GM12873 (cell line): ENCODE measurements around the gene ARSG.

Experiments used
- TF ChIP-seq, protein P1 (sequence below): IDR thresholded peaks from 2 replicates; pipeline ENCODE4 v1.5.1; 2012; ENCODE audit warnings: low read depth, mild to moderate bottlenecking, moderate library complexity, low read length, control low read depth; ENCODE audit not compliant: insufficient read depth; ENCODE audit errors: missing control alignments

ARSG gene

DNA sequence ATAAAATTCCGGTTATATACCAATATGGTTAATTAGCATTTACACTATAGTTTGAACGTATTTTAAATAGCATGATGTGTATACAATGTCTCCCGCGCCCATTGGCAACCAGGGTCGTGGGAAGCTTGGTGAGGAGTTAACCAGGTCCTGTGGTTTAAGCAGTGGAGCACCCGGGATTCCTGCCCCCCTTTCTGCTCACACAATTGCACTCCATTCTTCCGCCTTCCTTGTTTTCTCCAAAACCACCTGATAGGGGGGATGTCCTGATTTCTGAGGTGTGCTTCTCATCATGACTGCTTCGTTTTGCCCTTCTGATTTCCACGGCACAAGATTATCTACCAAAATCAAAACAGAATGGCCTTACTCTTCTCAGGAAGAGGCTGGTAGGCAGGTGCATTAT is 130.2 kb downstream of the ARSG start:
- TF ChIP-seq, protein P1, sequence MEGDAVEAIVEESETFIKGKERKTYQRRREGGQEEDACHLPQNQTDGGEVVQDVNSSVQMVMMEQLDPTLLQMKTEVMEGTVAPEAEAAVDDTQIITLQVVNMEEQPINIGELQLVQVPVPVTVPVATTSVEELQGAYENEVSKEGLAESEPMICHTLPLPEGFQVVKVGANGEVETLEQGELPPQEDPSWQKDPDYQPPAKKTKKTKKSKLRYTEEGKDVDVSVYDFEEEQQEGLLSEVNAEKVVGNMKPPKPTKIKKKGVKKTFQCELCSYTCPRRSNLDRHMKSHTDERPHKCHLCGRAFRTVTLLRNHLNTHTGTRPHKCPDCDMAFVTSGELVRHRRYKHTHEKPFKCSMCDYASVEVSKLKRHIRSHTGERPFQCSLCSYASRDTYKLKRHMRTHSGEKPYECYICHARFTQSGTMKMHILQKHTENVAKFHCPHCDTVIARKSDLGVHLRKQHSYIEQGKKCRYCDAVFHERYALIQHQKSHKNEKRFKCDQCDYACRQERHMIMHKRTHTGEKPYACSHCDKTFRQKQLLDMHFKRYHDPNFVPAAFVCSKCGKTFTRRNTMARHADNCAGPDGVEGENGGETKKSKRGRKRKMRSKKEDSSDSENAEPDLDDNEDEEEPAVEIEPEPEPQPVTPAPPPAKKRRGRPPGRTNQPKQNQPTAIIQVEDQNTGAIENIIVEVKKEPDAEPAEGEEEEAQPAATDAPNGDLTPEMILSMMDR, result no peak

DNA sequence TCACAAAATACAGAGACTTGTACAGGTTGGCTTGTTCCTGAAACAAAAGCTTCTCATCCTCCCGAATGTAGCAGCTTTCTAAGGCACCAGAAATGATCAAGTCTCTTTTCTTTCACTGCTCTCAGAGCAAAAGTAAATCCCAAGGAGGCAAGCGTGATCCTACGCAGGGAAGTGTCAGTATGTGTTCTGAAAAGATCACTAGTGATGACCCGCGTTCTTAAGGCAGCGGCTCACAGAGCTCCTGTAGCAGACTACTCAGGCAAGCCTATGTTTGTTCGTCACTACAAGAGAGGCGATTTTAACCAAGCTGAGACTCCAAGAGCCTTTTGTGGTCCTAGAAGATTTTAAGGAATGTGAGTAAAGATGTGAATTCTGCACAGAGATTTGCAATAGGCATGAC is 131.5 kb downstream of the ARSG start:
- TF ChIP-seq, protein P1, result no peak

DNA sequence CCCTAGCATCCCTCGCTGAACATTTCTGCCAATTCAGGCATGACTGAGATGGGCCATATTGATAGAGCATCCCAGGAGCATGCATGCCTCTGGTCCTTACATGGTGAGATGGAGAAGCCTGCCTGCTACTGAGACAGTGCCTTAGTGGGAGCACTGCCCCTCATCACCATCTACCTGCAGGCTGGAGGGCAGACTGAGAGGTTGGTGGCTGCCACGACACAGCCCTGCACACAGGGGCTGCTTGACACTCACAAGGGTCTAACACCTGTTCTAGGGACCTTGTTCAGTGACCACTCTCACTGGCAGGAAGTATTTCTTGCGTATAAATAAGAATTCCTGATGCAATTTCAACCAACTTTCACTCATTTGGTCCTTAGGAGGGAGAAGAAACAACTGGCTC is 132.0 kb downstream of the ARSG start:
- TF ChIP-seq, protein P1, result no peak

DNA sequence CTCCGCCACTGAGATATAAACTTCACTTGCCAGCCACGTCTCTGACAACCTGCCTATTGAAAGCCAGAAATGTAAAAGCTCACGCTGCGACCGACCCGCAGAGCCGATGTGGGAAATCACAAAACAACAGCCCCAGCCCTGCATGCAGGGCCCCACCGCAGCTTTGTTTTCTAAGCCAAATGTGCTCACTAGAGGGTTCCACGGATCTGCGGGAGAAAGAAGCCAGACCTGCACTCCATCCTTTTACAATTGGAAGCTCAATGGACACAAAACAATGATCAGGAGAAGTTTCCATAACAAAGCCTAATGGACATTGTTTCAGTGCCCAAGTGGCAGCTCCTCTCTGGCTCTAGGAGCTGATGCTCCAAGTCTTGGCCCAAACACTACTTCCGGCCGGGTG is 132.9 kb downstream of the ARSG start:
- TF ChIP-seq, protein P1, result no peak

DNA sequence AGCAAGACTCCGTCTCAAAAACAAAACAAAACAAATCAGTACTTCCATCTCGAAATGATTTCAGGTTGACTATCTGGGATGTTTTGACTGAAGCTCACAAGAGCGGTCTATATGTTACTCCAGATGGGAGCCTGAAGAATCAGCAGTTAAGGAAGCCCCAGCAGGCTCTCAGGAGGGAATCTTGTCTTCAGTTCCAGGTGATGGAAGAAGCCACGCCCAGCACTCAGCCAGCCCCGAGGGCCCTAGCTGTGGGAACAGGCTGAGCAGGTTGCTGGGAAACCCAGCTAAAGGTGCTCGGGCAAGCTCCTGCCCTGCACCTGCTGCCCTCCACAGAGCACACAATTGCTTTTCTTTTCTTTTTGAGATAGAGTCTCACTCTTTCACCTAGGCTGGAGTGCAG is 133.6 kb downstream of the ARSG start:
- TF ChIP-seq, protein P1, result no peak

DNA sequence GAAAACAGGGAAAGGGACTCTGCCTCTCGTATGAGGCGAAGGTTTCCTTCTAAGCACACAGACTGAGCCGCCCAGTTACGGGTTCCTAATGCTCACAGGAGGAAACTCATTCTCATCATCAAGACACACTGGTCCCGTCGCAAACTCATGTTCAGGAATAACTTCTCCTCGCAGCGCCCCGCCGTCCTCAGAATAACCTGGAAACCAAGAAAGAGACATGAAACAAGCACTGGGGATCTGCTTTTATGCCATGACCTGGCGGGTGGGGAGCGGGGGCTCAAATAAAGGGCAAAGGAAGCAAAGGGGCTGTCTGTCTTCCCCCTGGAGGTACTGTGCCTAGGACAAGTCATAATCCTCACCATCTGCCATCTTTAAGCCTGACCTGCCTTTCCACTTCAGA is 134.7 kb downstream of the ARSG start:
- TF ChIP-seq, protein P1, result no peak

DNA sequence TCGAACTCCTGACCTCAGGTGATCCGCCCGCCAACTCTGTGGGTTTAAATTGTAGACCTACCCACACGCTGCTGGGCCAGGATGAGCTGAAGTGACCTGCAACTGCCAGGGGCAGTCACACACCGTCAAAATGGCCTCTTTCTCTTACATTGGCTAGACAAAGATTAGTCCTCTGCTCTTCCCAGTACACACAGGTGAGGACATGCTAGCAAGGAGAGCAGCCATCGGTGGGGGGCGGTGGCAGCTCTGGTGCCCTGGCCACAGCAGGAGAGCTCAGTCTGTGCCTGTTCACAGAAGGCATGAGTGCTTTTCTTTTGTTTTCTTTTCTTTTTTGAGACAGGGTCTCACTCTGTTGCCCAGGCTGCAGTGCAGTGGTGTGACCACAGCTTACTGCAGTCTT is 136.3 kb downstream of the ARSG start:
- TF ChIP-seq, protein P1, result no peak
